MM.1S (cell line): ENCODE measurements around the gene TAF4B.

ENCODE experiments used
- DNase-seq: peaks from one replicate; pipeline ENCODE4 v3.0.0-alpha.2; 2015
- H2AFZ ChIP-seq: fragments of 300-600 bp; sonication (generic); 2 replicates; pipeline ENCODE4 v1.6.0; 2016; ENCODE audit warnings: antibody characterized with exemption, low read length
- H3F3A ChIP-seq: fragments of 300-600 bp; sonication (generic); 2 replicates; pipeline ENCODE4 v1.6.1; 2016; ENCODE audit warnings: mild to moderate bottlenecking, antibody characterized with exemption, low read length, moderate library complexity, mixed read lengths; ENCODE audit not compliant: insufficient read depth
- H3K27ac ChIP-seq: fragments of 300-600 bp; sonication (generic); 2 replicates; pipeline ENCODE4 v1.5.1; 2016; ENCODE audit warnings: mild to moderate bottlenecking, low read length
- H3K27me3 ChIP-seq: fragments of 300-600 bp; sonication (generic); replicated peaks from 2 replicates; pipeline ENCODE4 v1.6.0; 2016; ENCODE audit warnings: low read length; ENCODE audit not compliant: insufficient read depth
- H3K36me3 ChIP-seq: fragments of 300-600 bp; sonication (generic); replicated peaks from 2 replicates; pipeline ENCODE4 v1.6.1; 2016; ENCODE audit warnings: mild to moderate bottlenecking, low read length, mixed read lengths; ENCODE audit not compliant: insufficient read depth
- H3K4me1 ChIP-seq: fragments of 300-600 bp; sonication (generic); 2 replicates; pipeline ENCODE4 v1.6.1; 2016; ENCODE audit warnings: low read length, mixed read lengths
- H3K4me2 ChIP-seq: fragments of 300-600 bp; sonication (generic); 2 replicates; pipeline ENCODE4 v1.6.0; 2016; ENCODE audit warnings: low read depth, low read length
- H3K4me3 ChIP-seq: fragments of 300-600 bp; sonication (generic); 2 replicates; pipeline ENCODE4 v1.5.1; 2016; ENCODE audit warnings: low read length, mixed read lengths
- H3K79me2 ChIP-seq: fragments of 300-600 bp; sonication (generic); 2 replicates; pipeline ENCODE4 v1.6.1; 2016; ENCODE audit warnings: mixed run types, low read length, mixed read lengths
- H3K9ac ChIP-seq: fragments of 300-600 bp; sonication (generic); 2 replicates; pipeline ENCODE4 v1.6.1; 2016; ENCODE audit warnings: low read length, mixed read lengths
- H3K9me2 ChIP-seq: fragments of 300-600 bp; sonication (generic); replicated peaks from 2 replicates; pipeline ENCODE4 v1.6.1; 2016; ENCODE audit warnings: mild to moderate bottlenecking, low read length, mixed read lengths; ENCODE audit not compliant: insufficient read depth
- H3K9me3 ChIP-seq: fragments of 300-600 bp; sonication (generic); replicated peaks from 2 replicates; pipeline ENCODE4 v1.6.1; 2016; ENCODE audit warnings: mild to moderate bottlenecking, low read length, mixed read lengths; ENCODE audit not compliant: insufficient read depth
- H4K20me1 ChIP-seq: fragments of 300-600 bp; sonication (generic); 2 replicates; pipeline ENCODE4 v1.6.1; 2016; ENCODE audit warnings: mild to moderate bottlenecking, low read length, moderate library complexity, mixed read lengths; ENCODE audit not compliant: insufficient read depth
- EZH2 ChIP-seq: fragments of 300-600 bp; sonication (generic); optimal IDR thresholded peaks from 2 replicates; pipeline ENCODE3; 2017; ENCODE audit warnings: low read depth, mild to moderate bottlenecking, antibody characterized with exemption, low read length, mixed read lengths
- EZH2phosphoT487 ChIP-seq: fragments of 300-600 bp; sonication (generic); IDR thresholded peaks from 2 replicates; pipeline ENCODE4 v1.6.1; 2018; ENCODE audit warnings: antibody characterized with exemption, low read length
- TF ChIP-seq, protein P1 (sequence below): fragments of 300-600 bp; sonication (generic); IDR thresholded peaks from 2 replicates; pipeline ENCODE4 v1.5.1; 2016; ENCODE audit warnings: antibody characterized with exemption, low read length, mixed read lengths

Gene TAF4B

DNA sequence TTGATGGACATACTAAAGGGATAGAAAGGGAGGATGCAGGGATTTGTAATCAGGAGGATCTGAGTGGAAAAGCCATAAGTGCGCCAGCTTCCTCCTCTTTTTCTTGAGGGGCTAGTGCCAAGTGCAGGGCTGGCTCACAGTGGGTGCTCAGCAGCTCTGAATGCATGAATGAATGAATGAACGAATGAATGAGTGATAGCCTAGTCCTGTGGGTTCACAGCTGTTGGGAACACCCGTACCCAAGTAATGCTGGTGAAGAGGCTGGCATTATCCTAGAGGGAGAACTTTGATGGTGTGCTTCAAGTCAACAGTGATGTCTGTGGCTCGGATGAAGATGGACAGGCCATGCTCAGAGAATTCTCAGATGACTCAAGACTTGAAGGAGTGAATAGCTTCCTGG is 213.3 kb downstream of the TAF4B start:
- H3K9ac ChIP-seq = no peak overlapping the region
- H3K27me3 ChIP-seq = no peaks in the 10 kb centered on the region
- H3K4me3 ChIP-seq = no peak overlapping the region
- no peaks in the 10 kb centered on the region for H3K9me3 ChIP-seq
- TF ChIP-seq, protein P1, sequence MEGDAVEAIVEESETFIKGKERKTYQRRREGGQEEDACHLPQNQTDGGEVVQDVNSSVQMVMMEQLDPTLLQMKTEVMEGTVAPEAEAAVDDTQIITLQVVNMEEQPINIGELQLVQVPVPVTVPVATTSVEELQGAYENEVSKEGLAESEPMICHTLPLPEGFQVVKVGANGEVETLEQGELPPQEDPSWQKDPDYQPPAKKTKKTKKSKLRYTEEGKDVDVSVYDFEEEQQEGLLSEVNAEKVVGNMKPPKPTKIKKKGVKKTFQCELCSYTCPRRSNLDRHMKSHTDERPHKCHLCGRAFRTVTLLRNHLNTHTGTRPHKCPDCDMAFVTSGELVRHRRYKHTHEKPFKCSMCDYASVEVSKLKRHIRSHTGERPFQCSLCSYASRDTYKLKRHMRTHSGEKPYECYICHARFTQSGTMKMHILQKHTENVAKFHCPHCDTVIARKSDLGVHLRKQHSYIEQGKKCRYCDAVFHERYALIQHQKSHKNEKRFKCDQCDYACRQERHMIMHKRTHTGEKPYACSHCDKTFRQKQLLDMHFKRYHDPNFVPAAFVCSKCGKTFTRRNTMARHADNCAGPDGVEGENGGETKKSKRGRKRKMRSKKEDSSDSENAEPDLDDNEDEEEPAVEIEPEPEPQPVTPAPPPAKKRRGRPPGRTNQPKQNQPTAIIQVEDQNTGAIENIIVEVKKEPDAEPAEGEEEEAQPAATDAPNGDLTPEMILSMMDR = no peak
- TF ChIP-seq EZH2 = no peak
- TF ChIP-seq EZH2phosphoT487 = no peak
- H3F3A ChIP-seq = no peaks in the 10 kb centered on the region
- no peak overlapping the region for H2AFZ ChIP-seq
- no peaks in the 10 kb centered on the region for H3K9me2 ChIP-seq
- H3K4me2 ChIP-seq = no peak overlapping the region
- H3K79me2 ChIP-seq = no peaks in the 10 kb centered on the region
- H3K4me1 ChIP-seq = no peaks in the 10 kb centered on the region
- no peaks in the 10 kb centered on the region for H4K20me1 ChIP-seq
- no peak overlapping the region for H3K27ac ChIP-seq
- DNase-seq = no peak
- H3K36me3 ChIP-seq = no peaks in the 10 kb centered on the region

DNA sequence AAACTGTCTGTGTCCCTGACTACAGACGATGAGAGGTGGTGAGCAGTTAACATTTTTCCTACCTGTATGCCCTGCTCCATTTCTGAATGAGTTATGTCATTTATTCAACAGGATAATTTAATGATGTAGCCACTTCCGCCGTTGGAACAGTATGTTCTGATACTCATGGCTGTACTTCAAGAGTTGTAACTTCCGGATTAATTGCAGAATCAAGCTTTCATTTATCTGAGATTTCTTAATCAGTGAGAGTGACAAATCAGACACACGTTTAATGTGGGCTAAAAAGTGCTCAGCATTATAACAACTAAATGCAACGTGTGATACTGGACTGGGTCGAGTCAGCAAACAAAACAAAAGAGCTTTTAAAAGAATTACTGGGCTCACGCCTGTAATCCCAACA is 214.4 kb downstream of the TAF4B start:
- Histone ChIP-seq H3K9ac (no peak overlapping the region), H3F3A (no peaks in the 10 kb centered on the region), H3K27me3 (no peaks in the 10 kb centered on the region), H4K20me1 (no peaks in the 10 kb centered on the region), H3K9me2 (no peaks in the 10 kb centered on the region), H3K4me2 (no peak overlapping the region), H3K27ac (no peak overlapping the region), H3K79me2 (no peaks in the 10 kb centered on the region), H3K36me3 (no peaks in the 10 kb centered on the region), H3K4me1 (no peaks in the 10 kb centered on the region), H2AFZ (no peak overlapping the region), H3K4me3 (no peak overlapping the region), H3K9me3 (no peaks in the 10 kb centered on the region)
- TF ChIP-seq, protein P1 = no peak
- TF ChIP-seq EZH2phosphoT487 = no peak
- no peak for TF ChIP-seq EZH2
- no peak for DNase-seq
